GM19240 (cell line): ENCODE results near the gene GNA12.
"Not testable (repeated sequence)": the region's sequence is repeated elsewhere in the genome, so short reads cannot be mapped to it uniquely, and the experiment has no call there.

Experiments
- DNase-seq: peaks from one replicate; pipeline ENCODE4 v3.0.0; 2011; ENCODE audit warnings: low spot score; ENCODE audit not compliant: insufficient read length

The GNA12 gene

GRCh38 chr7:2864999-2865670, 21.0 kb upstream of the GNA12 start:
- DNase-seq: peak; percentile 65

GRCh38 chr7:2864204-2864985, 20.3 kb upstream of the GNA12 start:
- DNase-seq: no peak

GRCh38 chr7:2863461-2864066, 19.5 kb upstream of the GNA12 start:
- DNase-seq: peak; percentile 73

GRCh38 chr7:2862831-2863361, 18.8 kb upstream of the GNA12 start:
- DNase-seq: no peak

- no peak for DNase-seq
These were observed 17.4 kb upstream of the GNA12 start for GRCh38 chr7:2861509-2861908.

- DNase-seq: no peak
These were observed 16.6 kb upstream of the GNA12 start for GRCh38 chr7:2860627-2861133.

GRCh38 chr7:2859952-2860351, 15.8 kb upstream of the GNA12 start:
- no peak for DNase-seq

GRCh38 chr7:2858621-2859020, 14.5 kb upstream of the GNA12 start:
- DNase-seq: no peak

- no peak for DNase-seq
These were observed 12.5 kb upstream of the GNA12 start for GRCh38 chr7:2856388-2857169.

- DNase-seq: no peak
These were observed 11.3 kb upstream of the GNA12 start for GRCh38 chr7:2855386-2855785.

- not testable (repeated sequence) for DNase-seq
These were observed 9.4 kb upstream of the GNA12 start for GRCh38 chr7:2853552-2853951.

GRCh38 chr7:2853147-2853546, 9.0 kb upstream of the GNA12 start:
- no peak for DNase-seq

GRCh38 chr7:2851497-2851896, 7.4 kb upstream of the GNA12 start:
- no peak for DNase-seq

GRCh38 chr7:2849941-2850766, 6.0 kb upstream of the GNA12 start:
- DNase-seq: no peak

- no peak for DNase-seq
These were observed 1.0 kb upstream of the GNA12 start for GRCh38 chr7:2845034-2845592.

- DNase-seq: no peak
These were observed 376 bp downstream of the GNA12 start for GRCh38 chr7:2843711-2844152.

- no peak for DNase-seq
These were observed 870 bp downstream of the GNA12 start for GRCh38 chr7:2843191-2843685.

GRCh38 chr7:2841907-2842306, 2.2 kb downstream of the GNA12 start:
- no peak for DNase-seq

- no peak for DNase-seq
These were observed 3.6 kb downstream of the GNA12 start for GRCh38 chr7:2840458-2840857.
